Lung (tissue), 12 donors: ENCODE data around the gene UNC5A. TPM values are rescaled to one million over a fixed set of nuclear protein-coding genes. Genes with fewer than 3 reads are reported as not detected.

Experiments used
- ATAC-seq: fragments of 200-7000 bp; cut with Tn5 transposase; one replicate; pipeline ENCODE4 v1.9.1; 2020; ENCODE audit warnings: moderate number of reproducible peaks; ENCODE audit not compliant: insufficient read depth, low FRiP score
- DNase-seq, 3 donors: peaks; one replicate each; pipeline ENCODE4 v3.0.0-alpha.2; 2013 to 2017
- H3K27ac ChIP-seq, 2 donors: one replicate each; pipeline ENCODE4 v1.5.1; 2013; ENCODE audit warnings: mild to moderate bottlenecking in 2 of 2, moderate library complexity in 2 of 2, control low read depth in 1 of 2, inconsistent platforms in 1 of 2, low read depth in 1 of 2, low read length in 1 of 2
- H3K27me3 ChIP-seq, 3 donors: one replicate each; pipeline ENCODE4 v1.5.1; 2013; ENCODE audit warnings: low read length in 2 of 3; ENCODE audit not compliant: control insufficient read depth in 3 of 3, insufficient read depth in 3 of 3
- H3K36me3 ChIP-seq, 4 donors: one replicate each; pipeline ENCODE4 v1.5.1; 2013; ENCODE audit warnings: low read length in 4 of 4, mild to moderate bottlenecking in 1 of 4, moderate library complexity in 1 of 4; ENCODE audit not compliant: control insufficient read depth in 4 of 4, insufficient read depth in 4 of 4
- H3K4me1 ChIP-seq, 5 donors: one replicate each; pipeline ENCODE4 v1.5.1; 2013; ENCODE audit warnings: low read length in 5 of 5, mild to moderate bottlenecking in 2 of 5, moderate library complexity in 1 of 5; ENCODE audit not compliant: control insufficient read depth in 5 of 5, insufficient read depth in 5 of 5
- H3K4me3 ChIP-seq: one replicate; pipeline ENCODE4 v1.5.1; 2013; ENCODE audit warnings: mild to moderate bottlenecking, control low read depth, moderate library complexity
- H3K9ac ChIP-seq, 2 donors: one replicate each; pipeline ENCODE4 v1.5.1; 2013; ENCODE audit warnings: low read length in 2 of 2, control low read depth in 1 of 2; ENCODE audit not compliant: insufficient read depth in 1 of 2
- H3K9me3 ChIP-seq, 4 donors: one replicate each; pipeline ENCODE4 v1.5.1; 2013; ENCODE audit warnings: low read length in 3 of 4, mild to moderate bottlenecking in 1 of 4, moderate library complexity in 1 of 4; ENCODE audit not compliant: control insufficient read depth in 4 of 4, insufficient read depth in 3 of 4
- CTCF ChIP-seq: IDR thresholded peaks from 2 replicates; pipeline ENCODE4 v1.5.1; 2012; ENCODE audit warnings: mild to moderate bottlenecking; ENCODE audit errors: control extremely low read depth, extremely low read depth
- WGBS, 2 donors: extraction: QIAGEN DNeasy Blood & Tissue Kit; methylation state at CpG; one replicate each; pipeline ENCODE4 v1.1.7; 2013; 5-methylcytosine and 5-hydroxymethylcytosine counted together
- polyA plus RNA-seq, 2 donors: library from polyadenylated mRNA; stranded (reverse); fragments of 200-250 nt; gene quantifications; one replicate each; pipeline ENCODE4 v1.2.1, GENCODE V29; 2013
- total RNA-seq, 2 donors: library from RNA; depleted of rRNA in 1 of 2; stranded (reverse); fragments of >200 nt in 1 of 2; gene quantifications; one replicate each; pipeline ENCODE4 v1.2.1, GENCODE V29; 2014 to 2021
- donor health status: control.
- donor health status: control.
- donor health status: Bipolar disorder and iron deficiency.
- donor health status: healthy.
- donor health status: DM: yes; HTN: yes; CAD: no.

The UNC5A gene
- total and polyA plus RNA-seq, 4 donors, result 0.08 to 0.40 (median 0.13) TPM

- ATAC-seq, result no peak
- 29 to 38% methylated on average over 5 of the region's 5 CpGs for WGBS, 2 donors
- no peak for DNase-seq
- no peak for TF ChIP-seq CTCF
- Histone ChIP-seq H3K4me3 (no peak overlapping the region), H3K4me1 (peaks cover 0 to 5% (median 0%) of the 10 kb centered on the region in 5 donors), H3K27ac (no peak overlapping the region), H3K36me3 (no peaks in the 10 kb centered on the region), H3K27me3 (peaks cover 13 to 28% (median 13%) of the 10 kb centered on the region in 3 donors), H3K9ac (no peak overlapping the region), H3K9me3 (peaks cover 0 to 8% (median 0%) of the 10 kb centered on the region in 4 donors)
Measured at GRCh38 chr5:176863765-176864098, 53.4 kb downstream of the UNC5A start.

GRCh38 chr5:176864755-176865154, 54.4 kb downstream of the UNC5A start:
- WGBS, 2 donors, result 84 to 86% methylated on average over 8 of the region's 8 CpGs
- Histone ChIP-seq H3K4me3 (no peak overlapping the region), H3K9ac (no peak overlapping the region), H3K36me3 (no peaks in the 10 kb centered on the region), H3K4me1 (peaks cover 0 to 5% (median 0%) of the 10 kb centered on the region in 5 donors), H3K27me3 (peaks cover 13 to 27% (median 13%) of the 10 kb centered on the region in 3 donors), H3K27ac (no peak overlapping the region), H3K9me3 (peaks cover 0 to 9% (median 0%) of the 10 kb centered on the region in 4 donors)
- ATAC-seq (no peak), DNase-seq (no peak)
- no peak for TF ChIP-seq CTCF

- ATAC-seq (no peak), DNase-seq (no peak)
- no peak overlapping the region for H3K4me3 ChIP-seq
- peaks cover 13 to 25% (median 13%) of the 10 kb centered on the region in 3 donors for H3K27me3 ChIP-seq
- peaks cover 0 to 5% (median 0%) of the 10 kb centered on the region in 5 donors for H3K4me1 ChIP-seq
- 70 to 85% methylated on average over 7 of the region's 7 CpGs for WGBS, 2 donors
- H3K9ac ChIP-seq, result no peak overlapping the region
- peaks cover 0 to 9% (median 0%) of the 10 kb centered on the region in 4 donors for H3K9me3 ChIP-seq
- no peaks in the 10 kb centered on the region for H3K36me3 ChIP-seq
- H3K27ac ChIP-seq, result no peak overlapping the region
- no peak for TF ChIP-seq CTCF
Measured at GRCh38 chr5:176865964-176866363, 55.6 kb downstream of the UNC5A start.

- no peak for TF ChIP-seq CTCF
- no peak for ATAC-seq
- Histone ChIP-seq H3K9ac (no peak overlapping the region), H3K4me1 (peaks cover 0 to 5% (median 0%) of the 10 kb centered on the region in 5 donors), H3K9me3 (peaks cover 0 to 7% (median 0%) of the 10 kb centered on the region in 4 donors), H3K4me3 (no peak overlapping the region), H3K36me3 (no peaks in the 10 kb centered on the region), H3K27me3 (peaks cover 13 to 25% (median 13%) of the 10 kb centered on the region in 3 donors), H3K27ac (no peak overlapping the region)
- 18 to 19% methylated on average over 16 of the region's 16 CpGs for WGBS, 2 donors
- DNase-seq, result no peak
Measured at GRCh38 chr5:176866707-176867310, 56.5 kb downstream of the UNC5A start.
